GM23248 (cell line): ENCODE results near the gene PIK3R5. TPM values are rescaled to one million over a fixed set of nuclear protein-coding genes. Genes with fewer than 3 reads are reported as not detected.
"Not testable (repeated sequence)": the region's sequence is repeated elsewhere in the genome, so short reads cannot be mapped to it uniquely, and the experiment has no call there.

ENCODE experiments used
- DNase-seq: peaks from one replicate; pipeline ENCODE4 v3.0.0-alpha.2; 2015
- H2AFZ ChIP-seq: fragments of 200-600 bp; sonication (generic); 2 replicates; pipeline ENCODE4 v1.6.1; 2016; ENCODE audit warnings: antibody characterized with exemption
- H3F3A ChIP-seq: fragments of 200-600 bp; sonication (generic); 2 replicates; pipeline ENCODE4 v1.6.1; 2016; ENCODE audit warnings: mild to moderate bottlenecking, antibody characterized with exemption, mixed run types; ENCODE audit not compliant: insufficient read depth
- H3K27ac ChIP-seq: fragments of 200-600 bp; sonication (generic); 2 replicates; pipeline ENCODE4 v1.5.1; 2016; ENCODE audit warnings: mild to moderate bottlenecking
- H3K27me3 ChIP-seq: fragments of 200-600 bp; sonication (generic); replicated peaks from 2 replicates; pipeline ENCODE4 v1.6.1; 2016; ENCODE audit warnings: mild to moderate bottlenecking; ENCODE audit not compliant: insufficient read depth
- H3K36me3 ChIP-seq: fragments of 200-600 bp; sonication (generic); 2 replicates; pipeline ENCODE4 v1.6.1; 2016; ENCODE audit warnings: low read depth, mild to moderate bottlenecking
- H3K4me1 ChIP-seq: fragments of 200-600 bp; sonication (generic); 2 replicates; pipeline ENCODE4 v1.6.1; 2016; ENCODE audit warnings: mild to moderate bottlenecking; ENCODE audit not compliant: insufficient read depth
- H3K4me2 ChIP-seq: fragments of 200-600 bp; sonication (generic); one replicate; pipeline ENCODE4 v1.6.1; 2016; ENCODE audit warnings: mild to moderate bottlenecking; ENCODE audit not compliant: unreplicated experiment
- H3K4me3 ChIP-seq: fragments of 200-600 bp; sonication (generic); 2 replicates; pipeline ENCODE4 v1.5.1; 2016; ENCODE audit warnings: mild to moderate bottlenecking
- H3K79me2 ChIP-seq: fragments of 200-600 bp; sonication (generic); 2 replicates; pipeline ENCODE4 v1.6.1; 2016; ENCODE audit warnings: mild to moderate bottlenecking; ENCODE audit not compliant: insufficient read depth
- H3K9ac ChIP-seq: fragments of 200-600 bp; sonication (generic); 2 replicates; pipeline ENCODE4 v1.6.1; 2016; ENCODE audit warnings: mild to moderate bottlenecking
- H3K9me2 ChIP-seq: fragments of 200-600 bp; sonication (generic); 2 replicates; pipeline ENCODE4 v1.6.1; 2016; ENCODE audit warnings: mixed run types, mild to moderate bottlenecking, moderate library complexity; ENCODE audit not compliant: insufficient read depth
- H3K9me3 ChIP-seq: fragments of 200-600 bp; sonication (generic); one replicate; pipeline ENCODE4 v1.6.1; 2017; ENCODE audit warnings: low read depth
- H4K20me1 ChIP-seq: fragments of 200-600 bp; sonication (generic); 2 replicates; pipeline ENCODE4 v1.6.0; 2016; ENCODE audit not compliant: insufficient read depth
- EZH2 ChIP-seq: fragments of 200-600 bp; sonication (generic); IDR thresholded peaks from 2 replicates; pipeline ENCODE4 v1.6.1; 2018; ENCODE audit warnings: antibody characterized with exemption, mild to moderate bottlenecking; ENCODE audit not compliant: insufficient read depth, poor library complexity, severe bottlenecking
- EZH2phosphoT487 ChIP-seq: fragments of 200-600 bp; sonication (generic); IDR thresholded peaks from 2 replicates; pipeline ENCODE4 v1.6.1; 2018; ENCODE audit warnings: antibody characterized with exemption, moderate library complexity, mild to moderate bottlenecking, low read depth; ENCODE audit not compliant: insufficient read depth
- WGBS, 2 experiments: methylation state at CpG; one replicate each; pipeline ENCODE4 v1.1.6; 2015 to 2017; ENCODE audit warnings: low lambda C conversion rate in 2 of 2, low coverage in 1 of 2; ENCODE audit errors: missing lambda C conversion rate in 2 of 2; 5-methylcytosine and 5-hydroxymethylcytosine counted together
- in situ Hi-C: fragments of 300-500 bp; cut with MboI; formaldehyde crosslinking; loops from 2 replicates; pipeline ENCODE4 v1.15.0; 2020
- polyA plus RNA-seq: library from polyadenylated mRNA; unstranded; fragments of >200 nt; fragmentation: Nextera tagmentation; extraction: Ambion mirVana; gene quantifications from 2 replicates; pipeline ENCODE4 v1.2.1, GENCODE V29; 2016
- total RNA-seq: library from RNA; depleted of rRNA; stranded (reverse); fragments of >200 nt; shearing (Covaris generic); gene quantifications from 2 replicates; pipeline ENCODE4 v1.2.3, GENCODE V29; 2014

Gene PIK3R5
- total and polyA plus RNA-seq, 2 experiments from 2014 or later = 0.11 TPM; not detected in 1

GRCh38 chr17:8887301-8887700 is 78.2 kb downstream of the PIK3R5 start:
- in situ Hi-C loops = no loop called here
- DNase-seq = no peak
- 91 to 95% methylated on average over 11 of the region's 11 CpGs for WGBS, 2 experiments
- Histone ChIP-seq H2AFZ (no peak overlapping the region), H3K36me3 (no peaks in the 10 kb centered on the region), H4K20me1 (no peaks in the 10 kb centered on the region), H3K9me3 (no peaks in the 10 kb centered on the region), H3K4me2 (no peak overlapping the region), H3K27me3 (no peaks in the 10 kb centered on the region), H3F3A (no peaks in the 10 kb centered on the region), H3K9me2 (no peaks in the 10 kb centered on the region), H3K9ac (no peak overlapping the region), H3K4me1 (no peaks in the 10 kb centered on the region), H3K79me2 (no peaks in the 10 kb centered on the region), H3K4me3 (no peak overlapping the region), H3K27ac (no peak overlapping the region)
- TF ChIP-seq EZH2 (no peak), EZH2phosphoT487 (no peak)

GRCh38 chr17:8885967-8886684 is 79.4 kb downstream of the PIK3R5 start:
- no peaks in the 10 kb centered on the region for H3K4me1 ChIP-seq
- no peak overlapping the region for H3K4me2 ChIP-seq
- H3K9ac ChIP-seq = no peak overlapping the region
- no peaks in the 10 kb centered on the region for H3K36me3 ChIP-seq
- no peak for DNase-seq
- no peaks in the 10 kb centered on the region for H3K9me2 ChIP-seq
- WGBS, 2 experiments = 85 to 89% methylated on average over 11 to 23 of the region's 23 CpGs
- in situ Hi-C loops = no loop called here
- no peak overlapping the region for H3K4me3 ChIP-seq
- H2AFZ ChIP-seq = no peak overlapping the region
- no peaks in the 10 kb centered on the region for H3K27me3 ChIP-seq
- H3K79me2 ChIP-seq = no peaks in the 10 kb centered on the region
- no peaks in the 10 kb centered on the region for H3F3A ChIP-seq
- no peaks in the 10 kb centered on the region for H4K20me1 ChIP-seq
- no peak for TF ChIP-seq EZH2
- TF ChIP-seq EZH2phosphoT487 = no peak
- no peak overlapping the region for H3K27ac ChIP-seq
- no peaks in the 10 kb centered on the region for H3K9me3 ChIP-seq

- H4K20me1 ChIP-seq, in situ Hi-C loops, H3K27ac ChIP-seq, H3K79me2 ChIP-seq, H3K9ac ChIP-seq, H3K4me2 ChIP-seq, H3K36me3 ChIP-seq, H3K9me2 ChIP-seq, H3F3A ChIP-seq, H3K27me3 ChIP-seq, H3K9me3 ChIP-seq, H3K4me3 ChIP-seq, H2AFZ ChIP-seq, H3K4me1 ChIP-seq: not testable (repeated sequence)
- 91 to 100% methylated on average over 6 to 30 of the region's 30 CpGs for WGBS, 2 experiments
- DNase-seq = peak; percentile 59
Observed at GRCh38 chr17:8885163-8885966, 80.1 kb downstream of the PIK3R5 start.

- H3K4me3 ChIP-seq = no peak overlapping the region
- 89 to 92% methylated on average over 16 of the region's 16 CpGs for WGBS, 2 experiments
Observed at GRCh38 chr17:8884336-8884990, 81.0 kb downstream of the PIK3R5 start.

More at GRCh38 chr17:8884336-8884990, 81.0 kb downstream of the PIK3R5 start:
- no peaks in the 10 kb centered on the region for H3K9me3 ChIP-seq
- TF ChIP-seq EZH2 (no peak), EZH2phosphoT487 (no peak)
- H3K27ac ChIP-seq = no peak overlapping the region
- no peaks in the 10 kb centered on the region for H3K36me3 ChIP-seq
- no peak overlapping the region for H2AFZ ChIP-seq
- H4K20me1 ChIP-seq = no peaks in the 10 kb centered on the region
- H3K79me2 ChIP-seq = no peaks in the 10 kb centered on the region
- no peaks in the 10 kb centered on the region for H3K4me1 ChIP-seq
- no peak overlapping the region for H3K4me2 ChIP-seq
- no peaks in the 10 kb centered on the region for H3F3A ChIP-seq
- in situ Hi-C loops = no loop called here
- H3K9me2 ChIP-seq = no peaks in the 10 kb centered on the region
- DNase-seq = no peak
- H3K27me3 ChIP-seq = no peaks in the 10 kb centered on the region
- no peak overlapping the region for H3K9ac ChIP-seq
